ENCODE data around the gene MLST8. TPM values are rescaled to one million over a fixed set of nuclear protein-coding genes. Genes with fewer than 3 reads are reported as not detected.

Gene MLST8, protein sequence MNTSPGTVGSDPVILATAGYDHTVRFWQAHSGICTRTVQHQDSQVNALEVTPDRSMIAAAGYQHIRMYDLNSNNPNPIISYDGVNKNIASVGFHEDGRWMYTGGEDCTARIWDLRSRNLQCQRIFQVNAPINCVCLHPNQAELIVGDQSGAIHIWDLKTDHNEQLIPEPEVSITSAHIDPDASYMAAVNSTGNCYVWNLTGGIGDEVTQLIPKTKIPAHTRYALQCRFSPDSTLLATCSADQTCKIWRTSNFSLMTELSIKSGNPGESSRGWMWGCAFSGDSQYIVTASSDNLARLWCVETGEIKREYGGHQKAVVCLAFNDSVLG
- 29.2 TPM for polyA plus RNA-seq (ENCODE audit: insufficient read length)

- DNase-seq (ENCODE audit: low read depth) = peak; percentile 67
Observed at GRCh38 chr16:2205104-2205966, at the start of gene MLST8. TSS of gene MLST8 (plus strand) at chr16:2205454. CDS start at chr16:2206086, 632 bp downstream.

- DNase-seq (ENCODE audit: low read depth) = no peak
Observed at GRCh38 chr16:2155977-2156848, 49.0 kb upstream of the MLST8 start.

- DNase-seq (ENCODE audit: low read depth) = no peak
Observed at GRCh38 chr16:2156849-2157224, 48.4 kb upstream of the MLST8 start.

- no peak for DNase-seq (ENCODE audit: low read depth)
Observed at GRCh38 chr16:2157480-2158261, 47.6 kb upstream of the MLST8 start.

GRCh38 chr16:2158262-2158638, 47.0 kb upstream of the MLST8 start:
- no peak for DNase-seq (ENCODE audit: low read depth)

DNA sequence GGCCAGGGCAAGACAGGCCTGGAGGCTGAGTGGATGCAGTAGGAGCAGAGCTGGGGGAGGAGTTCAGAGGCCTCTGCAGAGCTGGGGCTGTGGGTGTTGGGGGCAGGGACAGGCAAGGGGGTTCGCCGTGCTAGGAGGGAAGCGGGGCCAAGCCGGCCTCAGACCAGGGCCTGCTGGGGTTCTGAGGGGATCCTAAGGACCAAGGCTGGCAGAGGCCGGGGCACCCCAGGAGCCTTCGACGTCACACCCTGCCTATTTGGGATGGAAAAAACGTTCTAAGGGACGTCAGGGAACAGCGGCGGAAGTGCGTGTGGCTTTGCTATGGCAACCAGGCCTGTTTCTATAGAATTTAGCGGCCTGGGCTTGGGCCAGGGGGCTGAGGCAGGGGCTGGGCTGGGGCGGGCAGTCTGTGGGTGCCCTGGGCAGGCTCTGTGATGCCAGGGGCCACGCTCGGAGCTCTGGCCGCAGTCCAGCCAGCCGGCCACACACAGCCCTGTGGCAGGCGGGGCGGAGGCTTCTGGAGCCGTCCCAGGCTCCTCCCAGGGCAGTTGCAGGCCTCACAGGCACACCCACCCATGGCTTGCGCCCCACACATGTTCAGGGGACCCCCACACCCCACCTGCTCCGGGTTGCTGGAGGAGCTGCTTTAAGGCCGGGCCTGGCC, 45.9 kb upstream of the MLST8 start:
- DNase-seq (ENCODE audit: low read depth) = peak; percentile 46

- DNase-seq (ENCODE audit: low read depth) = no peak
Observed at GRCh38 chr16:2160915-2161551, 44.2 kb upstream of the MLST8 start.

GRCh38 chr16:2161911-2162310, 43.3 kb upstream of the MLST8 start:
- no peak for DNase-seq (ENCODE audit: low read depth)

DNA sequence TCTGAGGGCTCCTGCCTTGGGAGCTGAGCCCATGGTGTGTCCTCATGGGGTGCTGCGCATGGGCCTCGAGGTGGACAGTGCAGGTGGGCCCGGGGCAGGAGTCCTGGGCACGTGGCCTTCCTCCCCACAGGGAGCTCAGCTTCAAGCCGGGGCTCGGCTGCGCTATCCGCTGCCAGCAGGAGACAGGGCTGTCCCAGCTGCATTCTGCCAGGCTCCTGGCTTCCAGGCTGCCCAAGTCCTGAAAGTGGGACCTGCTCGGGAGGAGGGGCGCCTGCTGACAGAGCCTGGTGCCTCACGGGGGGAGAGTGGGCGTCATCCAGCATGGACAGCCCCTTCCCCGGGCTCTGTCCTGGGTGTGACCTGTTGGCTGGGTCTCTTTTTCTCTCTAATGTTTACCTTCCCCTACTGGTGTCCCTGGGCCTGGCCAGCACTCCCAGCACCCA, 42.6 kb upstream of the MLST8 start:
- no peak for DNase-seq (ENCODE audit: low read depth)

GRCh38 chr16:2163211-2163881, 41.9 kb upstream of the MLST8 start:
- DNase-seq (ENCODE audit: low read depth) = no peak

- no peak for DNase-seq (ENCODE audit: low read depth)
Observed at GRCh38 chr16:2165861-2166260, 39.4 kb upstream of the MLST8 start.

DNA sequence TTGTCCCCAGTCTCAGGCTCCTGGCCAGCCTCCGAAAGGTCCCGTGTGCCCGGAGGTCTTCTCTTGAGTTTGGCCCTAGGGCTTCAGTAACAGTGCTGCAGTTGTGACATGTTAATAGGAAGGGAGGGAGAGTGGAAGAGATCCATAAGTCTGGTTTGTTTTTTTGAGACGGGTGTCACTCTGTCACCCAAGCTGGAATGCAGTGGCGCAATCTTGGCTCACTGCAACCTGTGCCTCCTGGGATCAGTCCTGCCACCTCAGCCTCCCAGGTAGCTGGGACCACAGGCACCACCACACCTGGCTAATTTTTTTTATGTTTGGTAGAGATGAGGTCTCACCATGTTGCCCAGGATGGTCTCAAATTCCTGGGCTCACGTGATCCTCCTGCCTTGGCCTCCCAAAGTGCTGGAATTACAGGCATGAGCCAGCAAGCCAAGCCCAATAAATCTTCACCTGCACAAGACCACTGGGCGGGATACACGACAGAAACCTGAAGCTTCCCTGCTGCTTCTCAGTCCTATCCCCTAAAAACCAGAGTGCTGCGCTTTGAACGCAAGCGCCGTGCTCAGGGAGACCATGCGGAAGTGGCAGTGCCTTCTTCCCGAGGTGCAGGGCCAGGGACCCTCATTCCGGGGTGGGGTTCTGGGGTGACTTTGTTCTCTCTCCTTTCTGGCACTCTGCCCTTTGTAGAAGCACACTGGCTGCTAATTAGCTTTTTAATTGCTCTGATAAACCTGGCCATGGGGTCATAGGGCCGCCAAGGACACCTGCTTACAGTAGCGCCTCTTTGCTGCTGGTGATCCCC, 38.8 kb upstream of the MLST8 start:
- DNase-seq (ENCODE audit: low read depth) = no peak

DNA sequence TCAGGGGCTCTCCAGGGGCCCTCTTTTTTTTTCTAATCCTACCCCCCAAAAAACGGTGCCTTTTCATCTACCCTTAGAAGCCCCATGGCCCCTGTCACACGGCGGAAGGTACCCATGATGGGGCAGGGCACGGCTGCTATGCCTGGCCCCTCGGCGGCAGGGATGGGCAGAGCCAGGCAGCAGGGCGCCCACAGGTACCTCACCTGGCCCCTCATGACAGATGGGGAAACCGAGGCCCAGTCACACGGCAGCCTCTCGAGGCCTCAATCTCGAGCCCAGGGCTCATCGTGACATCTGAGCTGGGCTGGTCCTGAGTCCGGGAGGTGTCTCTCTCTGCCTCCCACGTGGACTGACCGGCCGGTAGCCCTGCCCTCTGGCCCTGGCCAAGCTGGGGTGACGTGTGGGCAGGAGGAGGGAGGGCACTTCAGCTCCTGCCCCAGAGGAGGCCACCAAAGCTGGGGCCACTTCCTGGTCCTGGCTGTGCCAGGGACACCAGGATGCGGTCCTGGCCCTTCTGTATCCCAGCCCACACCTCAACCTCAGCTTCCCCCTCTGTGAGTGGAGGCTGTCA, 38.1 kb upstream of the MLST8 start:
- DNase-seq (ENCODE audit: low read depth) = no peak

DNA sequence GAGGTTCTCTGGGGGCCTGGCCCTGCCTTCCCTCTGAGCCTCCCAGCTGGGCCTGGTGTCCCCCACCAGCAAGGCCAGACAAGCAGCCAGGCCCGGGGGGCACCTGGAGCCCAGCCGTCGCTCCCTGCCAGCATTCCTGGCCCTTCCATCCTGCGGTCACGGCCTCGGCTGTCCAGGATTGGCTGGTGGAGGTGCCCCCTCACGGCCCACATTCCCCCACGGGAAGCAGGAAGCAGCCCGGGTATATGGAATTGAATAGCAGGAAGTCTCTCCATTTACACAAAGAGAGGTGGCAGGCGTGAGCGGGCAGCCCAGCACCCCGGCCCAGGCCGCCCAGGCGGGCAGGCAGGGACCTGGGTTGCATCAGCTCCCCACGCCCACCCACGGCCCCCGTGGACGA, 35.2 kb upstream of the MLST8 start:
- no peak for DNase-seq (ENCODE audit: low read depth)

DNA sequence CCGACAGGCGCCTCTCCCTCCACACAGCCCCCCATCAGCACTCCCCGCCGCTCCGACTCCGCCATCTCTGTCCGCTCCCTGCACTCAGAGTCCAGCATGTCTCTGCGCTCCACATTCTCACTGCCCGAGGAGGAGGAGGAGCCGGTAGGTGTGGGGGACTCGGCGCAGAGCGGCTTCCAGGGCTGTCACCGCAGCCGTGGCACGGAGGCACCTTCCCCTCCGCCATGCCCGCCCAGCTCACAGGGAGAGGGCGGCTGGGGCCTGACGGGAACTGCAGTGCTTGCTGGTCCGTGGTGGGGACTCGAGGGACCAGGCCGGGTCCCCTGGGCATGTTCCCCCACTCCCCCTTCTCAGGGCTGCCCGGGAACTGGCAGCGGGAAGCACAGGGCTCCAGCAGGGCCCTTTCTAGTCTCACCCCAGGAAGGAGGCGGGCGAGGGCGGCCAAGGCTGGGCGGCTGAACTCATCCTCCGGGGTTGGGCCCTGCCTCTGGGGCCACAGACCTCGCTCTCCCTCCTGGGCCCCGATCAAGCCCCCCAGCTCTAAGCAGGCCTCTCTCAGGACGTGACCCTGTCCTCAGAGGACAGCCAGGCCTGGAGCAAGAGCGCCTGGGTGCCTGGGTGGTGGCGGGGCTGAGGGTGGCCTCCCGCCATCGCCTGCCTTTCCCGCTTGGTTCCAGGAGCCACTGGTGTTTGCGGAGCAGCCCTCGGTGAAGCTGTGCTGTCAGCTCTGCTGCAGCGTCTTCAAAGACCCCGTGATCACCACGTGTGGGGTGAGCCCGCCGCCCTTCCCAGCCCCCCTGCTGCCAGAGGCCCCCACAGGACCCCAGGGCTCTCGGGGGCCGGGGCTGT, 34.4 kb upstream of the MLST8 start:
- DNase-seq (ENCODE audit: low read depth) = no peak

DNA sequence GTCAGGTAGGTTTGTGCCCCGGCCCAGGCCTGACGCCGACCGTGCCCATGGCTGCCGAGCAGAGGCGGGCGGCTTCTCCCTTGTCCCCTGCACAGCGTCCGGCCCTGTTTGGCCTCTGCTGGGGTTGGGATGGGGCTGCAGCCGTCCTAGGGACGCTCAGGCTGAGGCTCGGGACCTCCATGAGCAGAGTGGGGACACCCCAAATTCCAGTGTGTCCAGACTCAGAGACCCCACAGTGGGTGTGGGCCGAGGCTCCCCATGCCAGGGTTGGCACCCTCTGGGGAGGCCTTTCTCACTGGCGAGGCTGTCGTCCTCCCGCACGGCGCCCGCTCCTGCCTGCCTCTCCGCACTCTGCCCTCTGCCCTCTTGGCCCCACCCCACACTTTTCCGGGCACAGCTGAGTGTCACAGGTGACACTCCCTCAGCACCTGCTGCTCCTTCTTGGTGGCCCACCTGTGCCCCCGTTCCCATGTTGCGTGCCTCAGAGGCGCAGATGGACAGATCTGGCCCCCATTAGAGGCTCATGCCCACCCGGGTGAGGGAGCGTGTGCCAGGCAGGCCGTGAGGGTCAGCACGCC, 33.6 kb upstream of the MLST8 start:
- no peak for DNase-seq (ENCODE audit: low read depth)
